ACC112 (cell line): ENCODE measurements around the gene HOXB6.

Experiments used
- H2AFZ ChIP-seq: fragments of 200-600 bp; sonication (generic); one replicate; pipeline ENCODE4 v1.6.0; 2017; ENCODE audit warnings: antibody characterized with exemption, low read length; ENCODE audit not compliant: unreplicated experiment
- H3K27ac ChIP-seq: fragments of 200-600 bp; sonication (generic); 2 replicates; pipeline ENCODE4 v1.5.1; 2014; ENCODE audit warnings: low read depth, mild to moderate bottlenecking, antibody characterized with exemption, low read length, moderate library complexity
- H3K27me3 ChIP-seq: fragments of 200-600 bp; sonication (generic); 2 replicates; pipeline ENCODE4 v1.6.1; 2014; ENCODE audit warnings: mild to moderate bottlenecking, antibody characterized with exemption, low read length, moderate library complexity, mixed read lengths; ENCODE audit not compliant: insufficient read depth
- H3K36me3 ChIP-seq: fragments of 200-600 bp; sonication (generic); 2 replicates; pipeline ENCODE4 v1.6.1; 2016; ENCODE audit warnings: mild to moderate bottlenecking, antibody characterized with exemption, low read length, moderate library complexity, mixed read lengths; ENCODE audit not compliant: insufficient read depth
- H3K4me1 ChIP-seq: fragments of 200-600 bp; sonication (generic); one replicate; pipeline ENCODE4 v1.6.1; 2016; ENCODE audit warnings: low read length, mixed read lengths; ENCODE audit not compliant: insufficient read depth, unreplicated experiment, control insufficient read depth
- H3K4me3 ChIP-seq: fragments of 200-600 bp; sonication (generic); 2 replicates; pipeline ENCODE4 v1.5.1; 2014; ENCODE audit warnings: mild to moderate bottlenecking, low read depth, low read length
- H3K79me2 ChIP-seq: fragments of 200-600 bp; sonication (generic); one replicate; pipeline ENCODE4 v1.6.0; 2016; ENCODE audit warnings: low read length; ENCODE audit not compliant: control insufficient read depth, unreplicated experiment, insufficient read depth

Gene HOXB6

GRCh38 chr17:48596000-48596734 lies 8.6 kb downstream of the HOXB6 start:
- Histone ChIP-seq H3K4me3 (no peak overlapping the region), H3K36me3 (no peaks in the 10 kb centered on the region), H3K27ac (no peak overlapping the region), H3K27me3 (peaks cover 99% of the 10 kb centered on the region), H3K4me1 (no peaks in the 10 kb centered on the region), H3K79me2 (no peaks in the 10 kb centered on the region), H2AFZ (no peak overlapping the region)

GRCh38 chr17:48595278-48595999 lies 9.3 kb downstream of the HOXB6 start:
- no peaks in the 10 kb centered on the region for H3K79me2 ChIP-seq
- no peaks in the 10 kb centered on the region for H3K36me3 ChIP-seq
- H3K4me3 ChIP-seq, result no peak overlapping the region
- no peaks in the 10 kb centered on the region for H3K4me1 ChIP-seq
- no peak overlapping the region for H3K27ac ChIP-seq
- no peak overlapping the region for H2AFZ ChIP-seq
- peaks cover 99% of the 10 kb centered on the region for H3K27me3 ChIP-seq

GRCh38 chr17:48594538-48595277 lies 10.1 kb downstream of the HOXB6 start:
- H3K36me3 ChIP-seq, result no peaks in the 10 kb centered on the region
- H3K27ac ChIP-seq, result no peak overlapping the region
- no peak overlapping the region for H3K4me3 ChIP-seq
- H3K27me3 ChIP-seq, result peaks cover 99% of the 10 kb centered on the region
- no peaks in the 10 kb centered on the region for H3K4me1 ChIP-seq
- no peaks in the 10 kb centered on the region for H3K79me2 ChIP-seq
- H2AFZ ChIP-seq, result no peak overlapping the region

GRCh38 chr17:48593840-48594537 lies 10.8 kb downstream of the HOXB6 start:
- Histone ChIP-seq H3K79me2 (no peaks in the 10 kb centered on the region), H3K27ac (no peak overlapping the region), H2AFZ (no peak overlapping the region), H3K36me3 (no peaks in the 10 kb centered on the region), H3K4me3 (peak overlapping the region; percentile 39; the same call in 1 of the 2 replicates), H3K27me3 (peaks cover 99% of the 10 kb centered on the region), H3K4me1 (no peaks in the 10 kb centered on the region)

- Histone ChIP-seq H3K36me3 (no peaks in the 10 kb centered on the region), H3K79me2 (no peaks in the 10 kb centered on the region), H2AFZ (no peak within 1 kb of the TSS), H3K27ac (no peak within 1 kb of the TSS), H3K27me3 (peaks cover 99% of the 10 kb centered on the region), H3K4me1 (no peaks in the 10 kb centered on the region), H3K4me3 (peak within 1 kb of the TSS; percentile 40)
Measured at GRCh38 chr17:48593126-48593829, 11.5 kb downstream of the HOXB6 start, which contains the start of gene HOXB5. HOXB5 (minus strand) TSS chr17:48593779; CDS start chr17:48593682, 97 bp downstream.

- H2AFZ ChIP-seq, result no peak overlapping the region
- no peaks in the 10 kb centered on the region for H3K36me3 ChIP-seq
- no peaks in the 10 kb centered on the region for H3K79me2 ChIP-seq
- H3K27me3 ChIP-seq, result peaks cover 99% of the 10 kb centered on the region
- H3K27ac ChIP-seq, result no peak overlapping the region
- no peak overlapping the region for H3K4me3 ChIP-seq
- no peaks in the 10 kb centered on the region for H3K4me1 ChIP-seq
Measured at GRCh38 chr17:48592577-48592976, 12.2 kb downstream of the HOXB6 start.

GRCh38 chr17:48592057-48592514 lies 12.7 kb downstream of the HOXB6 start:
- Histone ChIP-seq H3K27ac (no peak overlapping the region), H3K79me2 (no peaks in the 10 kb centered on the region), H3K4me3 (no peak overlapping the region), H2AFZ (no peak overlapping the region), H3K36me3 (no peaks in the 10 kb centered on the region), H3K27me3 (peaks cover 99% of the 10 kb centered on the region), H3K4me1 (no peaks in the 10 kb centered on the region)

- H3K79me2 ChIP-seq, result no peaks in the 10 kb centered on the region
- H3K27me3 ChIP-seq, result peaks cover 99% of the 10 kb centered on the region
- H3K36me3 ChIP-seq, result no peaks in the 10 kb centered on the region
- no peak overlapping the region for H3K27ac ChIP-seq
- no peak overlapping the region for H3K4me3 ChIP-seq
- H3K4me1 ChIP-seq, result no peaks in the 10 kb centered on the region
- no peak overlapping the region for H2AFZ ChIP-seq
Measured at GRCh38 chr17:48591255-48592056, 13.3 kb downstream of the HOXB6 start.

- Histone ChIP-seq H3K79me2 (no peaks in the 10 kb centered on the region), H3K4me1 (no peaks in the 10 kb centered on the region), H3K27me3 (peaks cover 99% of the 10 kb centered on the region), H3K36me3 (no peaks in the 10 kb centered on the region), H2AFZ (no peak overlapping the region), H3K27ac (no peak overlapping the region), H3K4me3 (no peak overlapping the region)
Measured at GRCh38 chr17:48590607-48591161, 14.1 kb downstream of the HOXB6 start.
